Upper lobe of left lung (tissue), 4 donors: ENCODE results near the gene PRM2.
A peak's percentile ranks its signal among the peaks of the same experiment; 100 is the strongest.

ENCODE experiments used
- CTCF ChIP-seq, 6 experiments: fragments of 450-650 bp in 4 of 6; fragments of 200-600 bp in 2 of 6; sonication (generic) in 2 of 6; IDR thresholded peaks; one replicate each; pipeline ENCODE4 v1.5.1; 2016 to 2019; ENCODE audit warnings: antibody characterized with exemption in 6 of 6
- POLR2A ChIP-seq, 4 donors: fragments of 450-650 bp; IDR thresholded peaks; one replicate each; pipeline ENCODE4 v1.5.1; 2016 to 2017; ENCODE audit warnings: antibody characterized with exemption in 4 of 4, mild to moderate bottlenecking in 2 of 4
- POLR2AphosphoS5 ChIP-seq, 2 donors: sonication (generic); formaldehyde crosslinking; IDR thresholded peaks; one replicate each; pipeline ENCODE4 v1.5.1; 2017; ENCODE audit warnings: antibody characterized with exemption in 2 of 2

DNA sequence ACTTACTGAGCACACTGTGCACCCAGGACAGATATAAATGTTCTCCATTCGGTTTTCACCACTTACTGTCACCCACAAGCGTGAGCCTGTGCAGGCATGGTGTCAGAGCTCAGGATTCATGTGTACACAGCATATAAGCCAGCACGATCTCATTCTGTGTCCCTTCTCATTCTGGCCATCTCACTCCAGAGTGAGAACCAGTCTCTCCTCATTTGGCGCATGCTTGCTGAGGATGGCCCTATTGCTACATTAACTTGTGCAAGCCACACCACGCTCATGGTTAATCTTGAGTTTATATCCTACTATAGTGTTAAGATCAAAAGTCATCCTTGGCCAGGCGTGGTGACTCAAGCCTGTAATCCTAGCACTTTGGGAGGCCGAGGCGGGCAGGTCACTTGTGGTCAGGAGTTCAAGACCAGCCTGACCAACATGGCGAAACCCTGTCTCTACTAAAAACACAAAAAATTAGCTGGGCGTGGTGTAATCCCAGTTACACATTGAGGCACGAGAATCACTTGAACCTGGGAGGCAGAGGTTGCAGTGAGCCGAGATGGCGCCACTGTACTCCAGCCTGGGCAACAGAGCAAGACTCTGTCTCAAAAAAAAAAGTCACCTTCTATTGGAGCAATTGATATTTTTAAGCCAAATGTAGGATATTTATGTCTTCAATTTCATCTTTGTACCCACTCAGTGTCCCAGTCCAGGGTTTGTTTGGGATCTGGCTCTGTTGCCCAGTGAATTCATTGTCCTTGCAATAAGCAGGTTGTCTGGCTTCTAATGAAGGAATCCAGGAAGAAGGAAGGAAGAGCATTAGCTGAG is 41.2 kb downstream of the PRM2 start:
- TF ChIP-seq CTCF (IDR thresholded peaks at IDR 0.05) (no peak), POLR2A (IDR thresholded peaks at IDR 0.05) (peak in 1 of 4 donors; percentile 32), POLR2AphosphoS5 (IDR thresholded peaks at IDR 0.05) (peak in 1 of 2 donors; percentile 11)
